Nephron progenitor cell (in vitro differentiated cells): ENCODE results near the gene VPS26B.

ENCODE experiments used
- DNase-seq: peaks from one replicate; pipeline ENCODE4 v3.0.0; 2021
- H3K27ac Mint-ChIP-seq: 2 replicates; pipeline ENCODE4 v1.8.0; 2021; ENCODE audit warnings: mild to moderate bottlenecking, moderate library complexity, mixed read lengths
- H3K27me3 Mint-ChIP-seq: 2 replicates; pipeline ENCODE4 v1.8.0; 2021; ENCODE audit warnings: mild to moderate bottlenecking, low read depth, mixed read lengths; ENCODE audit not compliant: poor library complexity
- H3K36me3 Mint-ChIP-seq: 2 replicates; pipeline ENCODE4 v1.8.0; 2021; ENCODE audit warnings: low read depth, mixed read lengths
- H3K4me1 Mint-ChIP-seq: 2 replicates; pipeline ENCODE4 v1.8.0; 2021; ENCODE audit warnings: mixed read lengths
- H3K4me3 Mint-ChIP-seq: 2 replicates; pipeline ENCODE4 v1.8.0; 2021; ENCODE audit warnings: mild to moderate bottlenecking, moderate library complexity, mixed read lengths
- H3K9me3 Mint-ChIP-seq: 2 replicates; pipeline ENCODE4 v1.8.0; 2021; ENCODE audit warnings: mild to moderate bottlenecking, moderate library complexity, mixed read lengths
- TF ChIP-seq, protein P1 (sequence below): fragments of 200-600 bp; sonication (generic); IDR thresholded peaks from 2 replicates; pipeline ENCODE4 v1.5.0; 2021; ENCODE audit warnings: antibody characterized with exemption

The VPS26B gene

GRCh38 chr11:134228625-134229024, 4.2 kb downstream of the VPS26B start:
- H3K27ac Mint-ChIP-seq, result no peak overlapping the region
- no peak overlapping the region for H3K4me3 Mint-ChIP-seq
- H3K36me3 Mint-ChIP-seq, result no peaks in the 10 kb centered on the region
- H3K9me3 Mint-ChIP-seq, result no peaks in the 10 kb centered on the region
- peaks cover 68% of the 10 kb centered on the region for H3K4me1 Mint-ChIP-seq
- TF ChIP-seq, protein P1, sequence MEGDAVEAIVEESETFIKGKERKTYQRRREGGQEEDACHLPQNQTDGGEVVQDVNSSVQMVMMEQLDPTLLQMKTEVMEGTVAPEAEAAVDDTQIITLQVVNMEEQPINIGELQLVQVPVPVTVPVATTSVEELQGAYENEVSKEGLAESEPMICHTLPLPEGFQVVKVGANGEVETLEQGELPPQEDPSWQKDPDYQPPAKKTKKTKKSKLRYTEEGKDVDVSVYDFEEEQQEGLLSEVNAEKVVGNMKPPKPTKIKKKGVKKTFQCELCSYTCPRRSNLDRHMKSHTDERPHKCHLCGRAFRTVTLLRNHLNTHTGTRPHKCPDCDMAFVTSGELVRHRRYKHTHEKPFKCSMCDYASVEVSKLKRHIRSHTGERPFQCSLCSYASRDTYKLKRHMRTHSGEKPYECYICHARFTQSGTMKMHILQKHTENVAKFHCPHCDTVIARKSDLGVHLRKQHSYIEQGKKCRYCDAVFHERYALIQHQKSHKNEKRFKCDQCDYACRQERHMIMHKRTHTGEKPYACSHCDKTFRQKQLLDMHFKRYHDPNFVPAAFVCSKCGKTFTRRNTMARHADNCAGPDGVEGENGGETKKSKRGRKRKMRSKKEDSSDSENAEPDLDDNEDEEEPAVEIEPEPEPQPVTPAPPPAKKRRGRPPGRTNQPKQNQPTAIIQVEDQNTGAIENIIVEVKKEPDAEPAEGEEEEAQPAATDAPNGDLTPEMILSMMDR, result no peak
- peaks cover 8% of the 10 kb centered on the region for H3K27me3 Mint-ChIP-seq
- DNase-seq, result no peak

DNA sequence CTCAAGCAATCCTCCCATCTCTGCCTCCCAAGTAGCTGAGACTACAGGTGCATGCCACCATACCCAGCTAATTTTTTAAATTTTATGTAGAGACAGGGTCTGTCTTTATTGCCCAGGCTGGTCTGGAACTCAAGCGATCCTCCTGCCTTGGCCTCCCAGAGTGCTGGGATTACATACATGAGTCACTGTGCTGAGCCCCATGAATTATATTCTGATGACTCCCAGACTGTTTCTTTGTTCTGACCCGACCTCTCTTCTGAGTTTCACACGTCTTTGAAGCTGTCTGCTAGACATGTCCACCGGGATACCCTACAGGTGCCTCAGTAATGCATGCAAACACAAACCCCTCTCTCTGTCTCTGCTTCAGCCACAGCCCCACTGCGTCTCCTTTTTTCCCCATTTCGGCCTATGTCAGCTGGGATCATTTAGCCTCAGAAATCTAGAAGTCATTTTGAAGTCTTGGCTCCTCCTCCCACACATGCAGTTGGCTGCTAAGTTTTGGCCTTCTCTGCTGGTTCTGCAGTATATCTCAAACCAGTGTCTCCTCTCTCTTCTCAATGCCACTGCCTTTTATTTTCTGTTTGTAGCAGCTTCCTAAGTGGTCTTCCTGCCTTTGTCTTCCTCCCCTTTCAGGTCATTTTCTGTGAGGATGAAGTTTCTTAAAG, 4.8 kb downstream of the VPS26B start:
- Mint-ChIP-seq H3K4me1 (peaks cover 68% of the 10 kb centered on the region), H3K27ac (peak overlapping the region; percentile 32), H3K9me3 (no peaks in the 10 kb centered on the region), H3K36me3 (no peaks in the 10 kb centered on the region), H3K27me3 (peaks cover 8% of the 10 kb centered on the region), H3K4me3 (peak overlapping the region; percentile 8)
- DNase-seq, result no peak
- TF ChIP-seq, protein P1, result no peak

GRCh38 chr11:134230339-134230738, 5.9 kb downstream of the VPS26B start:
- Mint-ChIP-seq H3K4me1 (peaks cover 68% of the 10 kb centered on the region), H3K27me3 (peaks cover 8% of the 10 kb centered on the region), H3K4me3 (peak overlapping the region; percentile 57), H3K36me3 (peaks cover 8% of the 10 kb centered on the region), H3K27ac (no peak overlapping the region), H3K9me3 (no peaks in the 10 kb centered on the region)
- no peak for DNase-seq
- TF ChIP-seq, protein P1, result no peak

GRCh38 chr11:134231958-134232659, 7.6 kb downstream of the VPS26B start:
- H3K36me3 Mint-ChIP-seq, result peaks cover 16% of the 10 kb centered on the region
- peak overlapping the region; percentile 78 for H3K27ac Mint-ChIP-seq
- H3K27me3 Mint-ChIP-seq, result no peaks in the 10 kb centered on the region
- H3K9me3 Mint-ChIP-seq, result no peaks in the 10 kb centered on the region
- TF ChIP-seq, protein P1, result no peak
- DNase-seq, result no peak
- H3K4me3 Mint-ChIP-seq, result no peak overlapping the region
- peaks cover 53% of the 10 kb centered on the region for H3K4me1 Mint-ChIP-seq

DNA sequence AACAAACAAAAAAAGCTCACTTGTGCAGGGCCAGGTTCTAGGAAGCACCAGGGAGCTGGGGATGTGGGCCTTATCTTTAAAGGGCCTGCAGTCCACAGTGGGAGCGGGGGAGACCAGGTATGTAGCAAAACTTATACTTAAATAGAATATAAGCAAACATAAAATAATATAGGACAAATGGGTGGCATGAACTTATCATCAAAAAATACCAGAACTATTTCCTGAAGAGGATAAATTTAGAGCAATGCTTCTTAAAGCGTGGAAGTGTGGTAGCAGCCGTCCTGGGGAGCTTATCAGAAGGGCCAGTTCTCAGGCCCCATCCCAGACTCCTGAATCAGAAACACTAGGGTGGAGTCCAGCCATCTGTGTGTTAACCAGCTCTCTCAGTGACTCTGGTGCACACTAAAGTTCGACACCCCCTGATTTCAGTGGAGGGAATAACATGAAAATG, 9.3 kb downstream of the VPS26B start:
- Mint-ChIP-seq H3K4me1 (peaks cover 39% of the 10 kb centered on the region), H3K27me3 (peaks cover 3% of the 10 kb centered on the region), H3K36me3 (peaks cover 29% of the 10 kb centered on the region), H3K27ac (no peak overlapping the region), H3K4me3 (no peak overlapping the region), H3K9me3 (no peaks in the 10 kb centered on the region)
- DNase-seq, result no peak
- TF ChIP-seq, protein P1, result no peak
